Upper lobe of left lung (tissue), 6 donors: ENCODE results near the gene CALY. TPM values are rescaled to one million over a fixed set of nuclear protein-coding genes. Genes with fewer than 3 reads are reported as not detected.

ENCODE experiments used
- ATAC-seq, 2 donors: fragments of 200-7000 bp; cut with Tn5 transposase; one replicate each; pipeline ENCODE4 v1.9.1; 2022; ENCODE audit warnings: mild to moderate bottlenecking in 2 of 2, moderate library complexity in 2 of 2; ENCODE audit not compliant: low FRiP score in 2 of 2
- DNase-seq, 2 donors: peaks; one replicate each; pipeline ENCODE4 v3.0.0-alpha.2; 2019 to 2020
- H3K27ac ChIP-seq, 4 donors: fragments of 200-600 bp; sonication (generic); one replicate each; pipeline ENCODE4 v1.5.1; 2016 to 2019
- H3K27me3 ChIP-seq, 4 donors: fragments of 200-600 bp; sonication (generic); one replicate each; pipeline ENCODE4 v1.5.1; 2017 to 2019
- H3K36me3 ChIP-seq, 4 donors: fragments of 200-600 bp; sonication (generic); one replicate each; pipeline ENCODE4 v1.5.1; 2016 to 2019
- H3K4me1 ChIP-seq, 4 donors: fragments of 200-600 bp; sonication (generic); one replicate each; pipeline ENCODE4 v1.5.1; 2018 to 2019
- H3K4me3 ChIP-seq, 4 donors: fragments of 200-600 bp; sonication (generic); one replicate each; pipeline ENCODE4 v1.5.1; 2017 to 2019; ENCODE audit warnings: mild to moderate bottlenecking in 2 of 4, moderate library complexity in 1 of 4
- H3K9me3 ChIP-seq, 4 donors: fragments of 200-600 bp; sonication (generic); one replicate each; pipeline ENCODE4 v1.5.1; 2018 to 2019
- EP300 ChIP-seq, 4 donors: sonication (generic); formaldehyde crosslinking; IDR thresholded peaks; one replicate each; pipeline ENCODE4 v1.5.1; 2017; ENCODE audit warnings: antibody characterized with exemption in 4 of 4, control low read depth in 2 of 4
- POLR2A ChIP-seq, 4 donors: fragments of 450-650 bp; IDR thresholded peaks; one replicate each; pipeline ENCODE4 v1.5.1; 2016 to 2017; ENCODE audit warnings: antibody characterized with exemption in 4 of 4, mild to moderate bottlenecking in 2 of 4
- POLR2AphosphoS5 ChIP-seq, 2 donors: sonication (generic); formaldehyde crosslinking; IDR thresholded peaks; one replicate each; pipeline ENCODE4 v1.5.1; 2017; ENCODE audit warnings: antibody characterized with exemption in 2 of 2
- WGBS, 2 donors: methylation state at CpG; one replicate each; pipeline ENCODE4 v1.1.5; 2017 to 2018; 5-methylcytosine and 5-hydroxymethylcytosine counted together
- total RNA-seq, 6 donors: library from RNA; depleted of rRNA in 4 of 6; stranded (reverse); fragments of >200 nt in 4 of 6; gene quantifications; one replicate each; pipeline versions ENCODE4 v1.1.0 to v1.2.1, GENCODE V29; 2016 to 2021
- TF ChIP-seq, protein P1 (sequence below), 6 experiments: fragments of 450-650 bp in 4 of 6; fragments of 200-600 bp in 2 of 6; sonication (generic) in 2 of 6; IDR thresholded peaks; one replicate each; pipeline ENCODE4 v1.5.1; 2016 to 2019; ENCODE audit warnings: antibody characterized with exemption in 6 of 6
- donor health status: DM: no; HTN: no; CAD: no; lungs with moderate emphysema.
- donor health status: DM: no; HTN: yes; CAD: no; lungs with severe emphysema.

Gene CALY
- total RNA-seq, 6 donors from 2014 or later = 7.4 TPM; not detected in 5

DNA sequence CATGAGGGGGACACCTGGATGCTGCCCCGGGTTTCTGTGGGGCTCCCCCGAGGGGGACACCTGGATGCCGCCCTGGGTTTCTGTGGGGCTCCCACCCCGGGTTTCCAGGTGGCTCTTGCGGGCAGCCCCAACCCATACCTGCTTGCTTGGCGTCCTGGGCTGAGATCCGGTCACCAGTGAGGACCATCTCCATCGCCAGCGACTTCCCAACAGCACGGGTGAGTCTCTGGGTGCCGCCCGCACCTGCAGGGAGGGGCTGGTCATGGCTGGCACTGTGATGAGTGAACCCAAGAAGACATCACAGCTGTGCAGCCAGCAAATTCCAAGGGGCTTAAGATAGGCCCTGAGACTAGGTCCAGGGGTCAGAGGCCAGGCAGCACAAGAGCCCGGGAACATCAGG lies 30.1 kb upstream of the CALY start:
- Histone ChIP-seq H3K9me3 (no peaks in the 10 kb centered on the region), H3K36me3 (peaks cover 20 to 79% (median 66%) of the 10 kb centered on the region in 4 donors), H3K4me3 (no peak overlapping the region), H3K4me1 (peaks cover 0 to 1% (median under 1%) of the 10 kb centered on the region in 4 donors), H3K27ac (no peak overlapping the region), H3K27me3 (no peaks in the 10 kb centered on the region)
- no peak for ATAC-seq
- WGBS, 2 donors = 87 to 100% methylated on average over 2 to 10 of the region's 13 CpGs
- no peak for DNase-seq
- no peak for TF ChIP-seq POLR2A (IDR thresholded peaks at IDR 0.05)
- TF ChIP-seq, protein P1, sequence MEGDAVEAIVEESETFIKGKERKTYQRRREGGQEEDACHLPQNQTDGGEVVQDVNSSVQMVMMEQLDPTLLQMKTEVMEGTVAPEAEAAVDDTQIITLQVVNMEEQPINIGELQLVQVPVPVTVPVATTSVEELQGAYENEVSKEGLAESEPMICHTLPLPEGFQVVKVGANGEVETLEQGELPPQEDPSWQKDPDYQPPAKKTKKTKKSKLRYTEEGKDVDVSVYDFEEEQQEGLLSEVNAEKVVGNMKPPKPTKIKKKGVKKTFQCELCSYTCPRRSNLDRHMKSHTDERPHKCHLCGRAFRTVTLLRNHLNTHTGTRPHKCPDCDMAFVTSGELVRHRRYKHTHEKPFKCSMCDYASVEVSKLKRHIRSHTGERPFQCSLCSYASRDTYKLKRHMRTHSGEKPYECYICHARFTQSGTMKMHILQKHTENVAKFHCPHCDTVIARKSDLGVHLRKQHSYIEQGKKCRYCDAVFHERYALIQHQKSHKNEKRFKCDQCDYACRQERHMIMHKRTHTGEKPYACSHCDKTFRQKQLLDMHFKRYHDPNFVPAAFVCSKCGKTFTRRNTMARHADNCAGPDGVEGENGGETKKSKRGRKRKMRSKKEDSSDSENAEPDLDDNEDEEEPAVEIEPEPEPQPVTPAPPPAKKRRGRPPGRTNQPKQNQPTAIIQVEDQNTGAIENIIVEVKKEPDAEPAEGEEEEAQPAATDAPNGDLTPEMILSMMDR (IDR thresholded peaks at IDR 0.05) = no peak
- no peak for TF ChIP-seq EP300 (IDR thresholded peaks at IDR 0.05)
- no peak for TF ChIP-seq POLR2AphosphoS5 (IDR thresholded peaks at IDR 0.05)

- H3K27me3 ChIP-seq = no peaks in the 10 kb centered on the region
- TF ChIP-seq EP300 (IDR thresholded peaks at IDR 0.05) = no peak
- TF ChIP-seq POLR2A (IDR thresholded peaks at IDR 0.05) = no peak
- TF ChIP-seq, protein P1 (IDR thresholded peaks at IDR 0.05) = no peak
- TF ChIP-seq POLR2AphosphoS5 (IDR thresholded peaks at IDR 0.05) = no peak
- ATAC-seq (no peak), DNase-seq (no peak)
- peaks cover 20 to 81% (median 67%) of the 10 kb centered on the region in 4 donors for H3K36me3 ChIP-seq
- WGBS, 2 donors = 72 to 90% methylated on average over 6 to 17 of the region's 17 CpGs
- no peak overlapping the region for H3K4me3 ChIP-seq
- H3K27ac ChIP-seq = no peak overlapping the region
- H3K9me3 ChIP-seq = no peaks in the 10 kb centered on the region
- H3K4me1 ChIP-seq = no peaks in the 10 kb centered on the region
These were observed 29.4 kb upstream of the CALY start for GRCh38 chr10:133366130-133366478.

DNA sequence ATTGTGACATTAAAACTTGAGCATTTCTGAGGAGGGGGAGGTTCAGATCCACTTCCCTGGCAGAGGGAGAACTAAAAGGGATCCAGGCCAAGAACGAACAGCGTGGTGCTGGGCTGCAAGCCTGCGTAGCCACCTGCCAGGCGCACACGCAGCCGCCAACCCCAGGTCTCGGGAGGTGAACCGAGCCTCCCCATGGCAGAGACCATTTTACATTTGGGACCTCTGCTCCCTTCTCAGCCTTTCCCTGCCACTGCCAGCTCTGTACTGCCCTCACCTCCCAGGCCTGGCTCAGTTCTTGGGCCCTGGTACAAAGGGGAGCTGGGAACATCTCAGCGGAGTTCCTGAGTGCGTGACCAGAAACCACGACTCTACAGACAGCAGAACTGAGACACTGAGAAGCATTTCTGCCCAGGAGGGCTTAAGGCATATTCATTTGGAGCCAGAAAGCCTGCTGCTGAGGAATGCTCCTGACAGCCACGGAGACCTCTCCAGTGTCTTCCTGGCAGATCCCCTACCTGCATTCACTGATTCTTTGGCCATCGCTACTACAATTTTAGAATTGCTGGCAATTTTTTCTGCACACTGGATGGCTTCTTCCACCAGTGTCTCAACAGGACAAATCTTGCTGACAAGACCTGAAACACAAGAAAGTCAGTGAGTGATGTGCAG lies 28.9 kb upstream of the CALY start:
- Histone ChIP-seq H3K27me3 (no peaks in the 10 kb centered on the region), H3K36me3 (peaks cover 20 to 80% (median 66%) of the 10 kb centered on the region in 4 donors), H3K4me3 (no peak overlapping the region), H3K9me3 (no peaks in the 10 kb centered on the region), H3K4me1 (no peaks in the 10 kb centered on the region), H3K27ac (no peak overlapping the region)
- 88 to 89% methylated on average over 12 to 13 of the region's 13 CpGs for WGBS, 2 donors
- TF ChIP-seq EP300 (IDR thresholded peaks at IDR 0.05) (no peak), POLR2AphosphoS5 (IDR thresholded peaks at IDR 0.05) (no peak), POLR2A (IDR thresholded peaks at IDR 0.05) (no peak)
- TF ChIP-seq, protein P1 (IDR thresholded peaks at IDR 0.05) = no peak
- ATAC-seq (no peak), DNase-seq (no peak)

GRCh38 chr10:133364645-133365431 lies 28.1 kb upstream of the CALY start:
- Histone ChIP-seq H3K27ac (no peak overlapping the region), H3K36me3 (peaks cover 18 to 72% (median 59%) of the 10 kb centered on the region in 4 donors), H3K4me1 (no peaks in the 10 kb centered on the region), H3K4me3 (no peak overlapping the region), H3K9me3 (no peaks in the 10 kb centered on the region), H3K27me3 (no peaks in the 10 kb centered on the region)
- TF ChIP-seq POLR2AphosphoS5 (IDR thresholded peaks at IDR 0.05) = no peak
- no peak for TF ChIP-seq EP300 (IDR thresholded peaks at IDR 0.05)
- TF ChIP-seq POLR2A (IDR thresholded peaks at IDR 0.05) = no peak
- TF ChIP-seq, protein P1 (IDR thresholded peaks at IDR 0.05) = no peak
- 90 to 91% methylated on average over 24 to 29 of the region's 29 CpGs for WGBS, 2 donors
- DNase-seq = no peak
- ATAC-seq = no peak
